ENCODE measurements around the gene ZNF516. TPM values are rescaled to one million over a fixed set of nuclear protein-coding genes. Genes with fewer than 3 reads are reported as not detected.

Gene ZNF516
- total and polyA plus RNA-seq, 10 of the 15 experiments (the other 5 are each of a cell fraction or from before 2014, with no cell fraction given), result 2.0 to 32.0 (median 8.3) TPM

- TF ChIP-seq ZNF384 (IDR thresholded peaks at IDR 0.05; ENCODE audit: borderline replicate concordance, low read depth, low read length) (no peak), SUZ12 (IDR thresholded peaks at IDR 0.05; ENCODE audit: unreplicated experiment) (no peak), RELA (IDR thresholded peaks at IDR 0.05; ENCODE audit: borderline replicate concordance, partially characterized antibody) (no peak), POLR2AphosphoS5 (IDR thresholded peaks at IDR 0.05; ENCODE audit: low read length) (no peak), MTA3 (IDR thresholded peaks at IDR 0.05; ENCODE audit: borderline replicate concordance, low read length) (no peak), CTCF (IDR thresholded peaks at IDR 0.05 in 2 of 3, conservative IDR thresholded peaks at IDR 0.05 in 1 of 3; ENCODE audit: control insufficient read depth in 2 of 3, extremely low read depth in 1 of 3, insufficient read depth in 1 of 3, low read depth in 3 of 3, low read length in 3 of 3) (0 out of 6 replicates have a peak, but pooled peaks of 2 of the 3 experiments have one; percentile 0 to 17), ZNF207 (IDR thresholded peaks at IDR 0.05; ENCODE audit: borderline replicate concordance) (no peak), ZZZ3 (IDR thresholded peaks at IDR 0.05; ENCODE audit: control insufficient read depth, insufficient read length, low read depth) (no peak), WRNIP1 (IDR thresholded peaks at IDR 0.05; ENCODE audit: borderline replicate concordance, low read depth, low read length) (no peak), JUNB (IDR thresholded peaks at IDR 0.05) (no peak), SUPT20H (IDR thresholded peaks at IDR 0.05; ENCODE audit: borderline replicate concordance, control insufficient read depth, low read depth, low read length) (no peak), RB1 (IDR thresholded peaks at IDR 0.05; ENCODE audit: borderline replicate concordance) (no peak), ZNF687 (IDR thresholded peaks at IDR 0.05) (no peak), CBX3 (IDR thresholded peaks at IDR 0.05; ENCODE audit: borderline replicate concordance, low read depth) (no peak), NFIC (IDR thresholded peaks at IDR 0.05; ENCODE audit: low read depth, low read length) (no peak)
- TF ChIP-seq, protein P1, sequence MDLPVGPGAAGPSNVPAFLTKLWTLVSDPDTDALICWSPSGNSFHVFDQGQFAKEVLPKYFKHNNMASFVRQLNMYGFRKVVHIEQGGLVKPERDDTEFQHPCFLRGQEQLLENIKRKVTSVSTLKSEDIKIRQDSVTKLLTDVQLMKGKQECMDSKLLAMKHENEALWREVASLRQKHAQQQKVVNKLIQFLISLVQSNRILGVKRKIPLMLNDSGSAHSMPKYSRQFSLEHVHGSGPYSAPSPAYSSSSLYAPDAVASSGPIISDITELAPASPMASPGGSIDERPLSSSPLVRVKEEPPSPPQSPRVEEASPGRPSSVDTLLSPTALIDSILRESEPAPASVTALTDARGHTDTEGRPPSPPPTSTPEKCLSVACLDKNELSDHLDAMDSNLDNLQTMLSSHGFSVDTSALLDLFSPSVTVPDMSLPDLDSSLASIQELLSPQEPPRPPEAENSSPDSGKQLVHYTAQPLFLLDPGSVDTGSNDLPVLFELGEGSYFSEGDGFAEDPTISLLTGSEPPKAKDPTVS (IDR thresholded peaks at IDR 0.05; ENCODE audit: low read depth, low read length), result no peak
- TF ChIP-seq, protein P2, sequence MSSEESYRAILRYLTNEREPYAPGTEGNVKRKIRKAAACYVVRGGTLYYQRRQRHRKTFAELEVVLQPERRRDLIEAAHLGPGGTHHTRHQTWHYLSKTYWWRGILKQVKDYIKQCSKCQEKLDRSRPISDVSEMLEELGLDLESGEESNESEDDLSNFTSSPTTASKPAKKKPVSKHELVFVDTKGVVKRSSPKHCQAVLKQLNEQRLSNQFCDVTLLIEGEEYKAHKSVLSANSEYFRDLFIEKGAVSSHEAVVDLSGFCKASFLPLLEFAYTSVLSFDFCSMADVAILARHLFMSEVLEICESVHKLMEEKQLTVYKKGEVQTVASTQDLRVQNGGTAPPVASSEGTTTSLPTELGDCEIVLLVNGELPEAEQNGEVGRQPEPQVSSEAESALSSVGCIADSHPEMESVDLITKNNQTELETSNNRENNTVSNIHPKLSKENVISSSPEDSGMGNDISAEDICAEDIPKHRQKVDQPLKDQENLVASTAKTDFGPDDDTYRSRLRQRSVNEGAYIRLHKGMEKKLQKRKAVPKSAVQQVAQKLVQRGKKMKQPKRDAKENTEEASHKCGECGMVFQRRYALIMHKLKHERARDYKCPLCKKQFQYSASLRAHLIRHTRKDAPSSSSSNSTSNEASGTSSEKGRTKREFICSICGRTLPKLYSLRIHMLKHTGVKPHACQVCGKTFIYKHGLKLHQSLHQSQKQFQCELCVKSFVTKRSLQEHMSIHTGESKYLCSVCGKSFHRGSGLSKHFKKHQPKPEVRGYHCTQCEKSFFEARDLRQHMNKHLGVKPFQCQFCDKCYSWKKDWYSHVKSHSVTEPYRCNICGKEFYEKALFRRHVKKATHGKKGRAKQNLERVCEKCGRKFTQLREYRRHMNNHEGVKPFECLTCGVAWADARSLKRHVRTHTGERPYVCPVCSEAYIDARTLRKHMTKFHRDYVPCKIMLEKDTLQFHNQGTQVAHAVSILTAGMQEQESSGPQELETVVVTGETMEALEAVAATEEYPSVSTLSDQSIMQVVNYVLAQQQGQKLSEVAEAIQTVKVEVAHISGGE (CRISPR knock-in tag; IDR thresholded peaks at IDR 0.05), result no peak
These were observed 33.7 kb upstream of the ZNF516 start (continued) for GRCh38 chr18:76528477-76529432.

Measured in GM12878 (cell line).